Measurements from ENCODE around the gene ABCA1.

Gene ABCA1

DNA sequence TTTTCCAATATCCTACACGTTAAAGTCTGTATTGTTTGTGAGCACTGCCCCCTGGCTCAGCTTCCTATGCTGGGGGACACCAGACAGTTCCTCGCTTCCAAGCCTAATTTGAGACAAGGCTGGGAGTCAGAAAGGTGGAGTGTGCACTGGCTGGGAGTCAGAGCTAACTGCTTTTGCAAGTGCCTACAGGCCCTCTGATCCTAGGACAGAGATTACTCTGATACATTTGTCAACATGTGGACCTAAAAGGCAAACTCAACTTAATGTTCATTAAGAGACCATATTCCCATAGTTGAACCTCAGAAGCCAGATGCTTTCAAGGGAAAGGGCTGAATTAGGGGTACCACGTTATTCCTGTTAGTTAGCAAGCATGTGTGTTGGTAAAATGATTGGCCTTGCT lies 83.2 kb downstream of the ABCA1 start:
- no peak overlapping the region for H3K4me3 Mint-ChIP-seq
- H3K4me1 Mint-ChIP-seq (ENCODE audit: low read depth), result no peaks in the 10 kb centered on the region
- no peaks in the 10 kb centered on the region for H3K36me3 Mint-ChIP-seq (ENCODE audit: low read depth)
- peaks cover 5% of the 10 kb centered on the region for H3K27me3 Mint-ChIP-seq (ENCODE audit: low read depth)
- H3K9me3 Mint-ChIP-seq, result no peaks in the 10 kb centered on the region
- H3K27ac Mint-ChIP-seq, result no peak overlapping the region
- no peak for DNase-seq (ENCODE audit: low spot score)

GRCh38 chr9:104843644-104844240 lies 84.2 kb downstream of the ABCA1 start:
- no peak for DNase-seq (ENCODE audit: low spot score)
- Mint-ChIP-seq H3K4me1 (ENCODE audit: low read depth) (no peaks in the 10 kb centered on the region), H3K27ac (no peak overlapping the region), H3K9me3 (no peaks in the 10 kb centered on the region), H3K36me3 (ENCODE audit: low read depth) (no peaks in the 10 kb centered on the region), H3K27me3 (ENCODE audit: low read depth) (peaks cover 6% of the 10 kb centered on the region), H3K4me3 (no peak overlapping the region)

- DNase-seq (ENCODE audit: low spot score), result no peak
- Mint-ChIP-seq H3K4me3 (no peak overlapping the region), H3K27ac (no peak overlapping the region), H3K9me3 (no peaks in the 10 kb centered on the region), H3K4me1 (ENCODE audit: low read depth) (no peaks in the 10 kb centered on the region), H3K36me3 (ENCODE audit: low read depth) (no peaks in the 10 kb centered on the region), H3K27me3 (ENCODE audit: low read depth) (peaks cover 6% of the 10 kb centered on the region)
Measured at GRCh38 chr9:104842698-104843097, 85.3 kb downstream of the ABCA1 start.

- Mint-ChIP-seq H3K27ac (no peak overlapping the region), H3K36me3 (ENCODE audit: low read depth) (no peaks in the 10 kb centered on the region), H3K27me3 (ENCODE audit: low read depth) (peaks cover 4% of the 10 kb centered on the region), H3K9me3 (no peaks in the 10 kb centered on the region), H3K4me3 (no peak overlapping the region), H3K4me1 (ENCODE audit: low read depth) (no peaks in the 10 kb centered on the region)
- no peak for DNase-seq (ENCODE audit: low spot score)
Measured at GRCh38 chr9:104841601-104842141, 86.3 kb downstream of the ABCA1 start.

- Mint-ChIP-seq H3K27ac (no peak overlapping the region), H3K4me3 (no peak overlapping the region), H3K4me1 (ENCODE audit: low read depth) (peaks cover 6% of the 10 kb centered on the region), H3K27me3 (ENCODE audit: low read depth) (peaks cover 4% of the 10 kb centered on the region), H3K36me3 (ENCODE audit: low read depth) (no peaks in the 10 kb centered on the region), H3K9me3 (no peaks in the 10 kb centered on the region)
- no peak for DNase-seq (ENCODE audit: low spot score)
Measured at GRCh38 chr9:104838958-104839357, 89.0 kb downstream of the ABCA1 start.

- Mint-ChIP-seq H3K4me1 (ENCODE audit: low read depth) (peaks cover 7% of the 10 kb centered on the region), H3K27ac (no peak overlapping the region), H3K27me3 (ENCODE audit: low read depth) (peaks cover 4% of the 10 kb centered on the region), H3K4me3 (no peak overlapping the region), H3K9me3 (no peaks in the 10 kb centered on the region), H3K36me3 (ENCODE audit: low read depth) (no peaks in the 10 kb centered on the region)
- no peak for DNase-seq (ENCODE audit: low spot score)
Measured at GRCh38 chr9:104836767-104837166, 91.2 kb downstream of the ABCA1 start.

DNA sequence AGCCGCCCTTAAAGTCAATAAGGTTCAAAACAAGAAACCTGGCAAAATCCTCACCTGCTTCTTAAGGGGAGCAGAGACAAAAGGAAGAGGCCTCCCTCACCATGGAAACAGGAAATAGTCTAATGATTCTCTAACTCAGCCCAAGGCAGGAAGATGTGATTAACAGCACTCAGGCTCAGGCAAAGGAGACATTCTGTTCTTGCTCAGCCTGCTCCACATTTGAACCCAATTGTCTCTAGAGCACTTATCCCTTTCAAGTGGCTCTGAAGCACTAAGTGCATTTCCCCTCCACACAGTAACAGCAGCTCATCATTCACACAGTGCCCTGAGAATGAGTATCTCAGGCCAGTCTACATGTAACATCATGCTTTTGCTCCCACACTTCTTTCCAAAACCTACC lies 91.7 kb downstream of the ABCA1 start:
- peaks cover 8% of the 10 kb centered on the region for H3K4me1 Mint-ChIP-seq (ENCODE audit: low read depth)
- no peak overlapping the region for H3K4me3 Mint-ChIP-seq
- no peaks in the 10 kb centered on the region for H3K9me3 Mint-ChIP-seq
- no peak overlapping the region for H3K27ac Mint-ChIP-seq
- peaks cover 4% of the 10 kb centered on the region for H3K27me3 Mint-ChIP-seq (ENCODE audit: low read depth)
- no peaks in the 10 kb centered on the region for H3K36me3 Mint-ChIP-seq (ENCODE audit: low read depth)
- no peak for DNase-seq (ENCODE audit: low spot score)

DNA sequence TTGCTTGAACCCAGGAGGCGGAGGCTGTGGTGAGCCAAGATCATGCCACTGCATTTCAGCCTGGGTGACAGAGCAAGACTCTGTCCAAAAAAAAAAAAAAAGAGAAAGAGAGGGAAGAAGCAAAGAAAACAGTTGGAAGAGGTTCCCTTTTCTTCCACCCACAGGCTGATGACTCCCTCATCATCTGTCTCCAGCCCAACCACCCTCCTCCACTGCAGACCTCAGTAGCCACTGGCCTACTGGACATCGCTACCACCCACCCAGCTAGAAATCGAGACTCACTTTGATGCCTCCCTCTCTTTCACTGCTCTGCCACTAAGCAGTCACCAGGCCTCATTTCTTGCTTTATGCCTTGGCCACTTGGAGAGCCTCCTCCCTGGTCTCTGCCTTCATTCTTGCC lies 92.8 kb downstream of the ABCA1 start:
- H3K27me3 Mint-ChIP-seq (ENCODE audit: low read depth), result peaks cover 4% of the 10 kb centered on the region
- H3K9me3 Mint-ChIP-seq, result no peaks in the 10 kb centered on the region
- no peak overlapping the region for H3K4me3 Mint-ChIP-seq
- peaks cover 8% of the 10 kb centered on the region for H3K4me1 Mint-ChIP-seq (ENCODE audit: low read depth)
- no peak for DNase-seq (ENCODE audit: low spot score)
- H3K36me3 Mint-ChIP-seq (ENCODE audit: low read depth), result no peaks in the 10 kb centered on the region
- no peak overlapping the region for H3K27ac Mint-ChIP-seq

GRCh38 chr9:104833696-104834095 lies 94.3 kb downstream of the ABCA1 start:
- no peak overlapping the region for H3K4me3 Mint-ChIP-seq
- H3K9me3 Mint-ChIP-seq, result no peaks in the 10 kb centered on the region
- H3K27me3 Mint-ChIP-seq (ENCODE audit: low read depth), result no peaks in the 10 kb centered on the region
- peaks cover 12% of the 10 kb centered on the region for H3K4me1 Mint-ChIP-seq (ENCODE audit: low read depth)
- no peak for DNase-seq (ENCODE audit: low spot score)
- H3K27ac Mint-ChIP-seq, result no peak overlapping the region
- H3K36me3 Mint-ChIP-seq (ENCODE audit: low read depth), result no peaks in the 10 kb centered on the region

GRCh38 chr9:104831681-104832080 lies 96.3 kb downstream of the ABCA1 start:
- Mint-ChIP-seq H3K27ac (no peak overlapping the region), H3K4me1 (ENCODE audit: low read depth) (peaks cover 12% of the 10 kb centered on the region), H3K36me3 (ENCODE audit: low read depth) (no peaks in the 10 kb centered on the region), H3K9me3 (no peaks in the 10 kb centered on the region), H3K4me3 (no peak overlapping the region), H3K27me3 (ENCODE audit: low read depth) (no peaks in the 10 kb centered on the region)
- DNase-seq (ENCODE audit: low spot score), result no peak

- peaks cover 6% of the 10 kb centered on the region for H3K4me1 Mint-ChIP-seq (ENCODE audit: low read depth)
- H3K9me3 Mint-ChIP-seq, result no peaks in the 10 kb centered on the region
- no peaks in the 10 kb centered on the region for H3K36me3 Mint-ChIP-seq (ENCODE audit: low read depth)
- no peaks in the 10 kb centered on the region for H3K27me3 Mint-ChIP-seq (ENCODE audit: low read depth)
- H3K27ac Mint-ChIP-seq, result no peak overlapping the region
- no peak overlapping the region for H3K4me3 Mint-ChIP-seq
- no peak for DNase-seq (ENCODE audit: low spot score)
Measured at GRCh38 chr9:104826911-104827310, 101.0 kb downstream of the ABCA1 start.

DNA sequence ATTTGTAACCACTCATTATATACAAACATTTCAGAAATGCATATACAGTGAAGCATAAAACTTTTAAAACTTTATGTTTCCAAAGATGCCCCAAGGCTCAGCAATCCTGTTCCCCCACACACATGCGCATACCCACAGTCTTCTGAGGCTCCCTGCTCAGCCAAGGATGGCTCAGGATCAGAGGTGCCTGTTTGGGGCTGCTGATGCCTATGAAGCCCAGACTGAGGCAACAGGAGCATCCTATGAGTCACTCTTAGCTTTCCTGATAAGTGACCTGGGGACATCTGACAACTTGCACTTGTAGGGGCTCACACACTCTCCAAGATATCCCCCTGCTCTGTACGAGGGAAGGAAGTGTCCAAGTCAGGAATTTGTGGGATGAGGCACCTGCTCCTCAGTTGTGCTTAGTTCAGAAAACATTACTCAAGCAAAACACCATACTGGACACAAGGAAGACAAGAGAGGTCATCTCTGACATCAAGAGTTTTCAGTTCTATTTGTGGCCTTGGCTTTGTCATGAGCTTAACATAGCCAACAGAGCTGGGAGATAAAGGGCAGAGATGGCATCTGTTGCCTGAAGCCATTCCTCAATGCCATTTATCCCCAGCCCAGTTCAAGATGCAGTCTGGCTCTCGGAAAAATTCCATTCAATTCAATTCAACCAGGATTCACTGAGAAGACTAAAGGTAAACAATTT lies 101.7 kb downstream of the ABCA1 start:
- no peaks in the 10 kb centered on the region for H3K9me3 Mint-ChIP-seq
- H3K4me3 Mint-ChIP-seq, result no peak overlapping the region
- no peaks in the 10 kb centered on the region for H3K27me3 Mint-ChIP-seq (ENCODE audit: low read depth)
- H3K4me1 Mint-ChIP-seq (ENCODE audit: low read depth), result peaks cover 4% of the 10 kb centered on the region
- no peak for DNase-seq (ENCODE audit: low spot score)
- no peaks in the 10 kb centered on the region for H3K36me3 Mint-ChIP-seq (ENCODE audit: low read depth)
- H3K27ac Mint-ChIP-seq, result no peak overlapping the region

DNA sequence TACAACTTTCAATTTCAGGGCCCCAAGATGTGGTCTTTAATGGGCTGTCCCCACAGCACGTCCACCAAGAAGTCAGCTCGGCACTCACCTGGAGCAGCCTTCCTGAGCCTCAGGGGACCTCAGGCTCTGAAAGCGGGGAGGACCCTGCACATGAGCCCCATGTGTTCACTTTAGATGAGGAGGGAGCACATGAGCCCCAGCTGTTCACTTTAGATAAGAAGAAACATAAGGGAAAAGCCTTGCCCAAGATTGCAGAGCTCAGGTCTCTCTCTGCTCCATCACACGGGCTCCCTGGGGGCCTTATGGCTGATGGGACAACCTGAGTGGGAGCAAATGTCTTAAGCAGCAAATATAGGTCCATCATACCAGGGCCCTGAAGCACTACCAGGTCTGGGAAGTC lies 107.6 kb downstream of the ABCA1 start:
- Mint-ChIP-seq H3K4me1 (ENCODE audit: low read depth) (no peaks in the 10 kb centered on the region), H3K27me3 (ENCODE audit: low read depth) (no peaks in the 10 kb centered on the region), H3K36me3 (ENCODE audit: low read depth) (no peaks in the 10 kb centered on the region), H3K27ac (no peak overlapping the region), H3K4me3 (no peak overlapping the region), H3K9me3 (no peaks in the 10 kb centered on the region)
- DNase-seq (ENCODE audit: low spot score), result no peak

DNA sequence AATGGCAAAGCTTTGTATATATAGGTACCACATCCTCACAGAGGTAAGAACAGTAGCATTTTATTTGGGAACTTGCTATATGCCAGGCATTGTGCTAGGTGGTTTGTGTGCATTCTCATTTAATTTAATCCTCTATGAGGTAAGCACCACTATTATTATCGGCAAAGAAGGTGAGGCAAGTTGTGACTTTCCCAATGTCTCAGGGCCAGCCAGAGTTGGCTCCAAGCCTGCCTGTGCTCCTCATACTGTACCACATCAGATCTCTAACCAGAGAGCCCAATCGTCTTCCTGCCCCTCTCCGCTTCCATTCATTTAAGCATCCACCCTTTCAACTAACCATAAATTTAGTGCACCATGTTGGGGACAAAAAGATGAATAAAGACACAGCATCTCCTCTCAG lies 108.9 kb downstream of the ABCA1 start:
- H3K27ac Mint-ChIP-seq, result no peak overlapping the region
- no peak for DNase-seq (ENCODE audit: low spot score)
- H3K36me3 Mint-ChIP-seq (ENCODE audit: low read depth), result no peaks in the 10 kb centered on the region
- no peak overlapping the region for H3K4me3 Mint-ChIP-seq
- H3K27me3 Mint-ChIP-seq (ENCODE audit: low read depth), result no peaks in the 10 kb centered on the region
- H3K9me3 Mint-ChIP-seq, result no peaks in the 10 kb centered on the region
- H3K4me1 Mint-ChIP-seq (ENCODE audit: low read depth), result no peaks in the 10 kb centered on the region

DNA sequence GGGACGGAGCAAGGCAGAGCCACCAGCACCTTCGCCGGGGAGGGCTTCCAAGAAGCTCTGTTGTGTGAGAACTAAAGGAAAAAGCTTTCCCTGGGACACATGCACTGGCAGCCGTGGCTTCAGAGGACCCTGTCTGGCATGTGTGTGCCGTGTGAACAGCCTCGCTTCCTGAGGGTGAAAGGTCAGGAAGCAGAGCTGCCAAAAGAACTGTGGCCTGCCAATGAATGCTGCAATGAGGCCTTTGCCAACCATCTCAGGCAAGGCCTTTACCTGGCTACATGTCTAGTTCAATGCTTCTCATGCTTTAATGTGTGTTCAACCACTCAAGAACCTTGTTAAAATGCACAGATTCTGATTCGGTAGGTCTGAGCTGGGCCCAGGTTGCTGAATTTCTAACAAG lies 110.5 kb downstream of the ABCA1 start:
- no peaks in the 10 kb centered on the region for H3K36me3 Mint-ChIP-seq (ENCODE audit: low read depth)
- DNase-seq (ENCODE audit: low spot score), result no peak

More for the DNA sequence above, 110.5 kb downstream of the ABCA1 start:
- H3K4me3 Mint-ChIP-seq, result no peak overlapping the region
- no peaks in the 10 kb centered on the region for H3K4me1 Mint-ChIP-seq (ENCODE audit: low read depth)
- H3K27ac Mint-ChIP-seq, result no peak overlapping the region
- no peaks in the 10 kb centered on the region for H3K27me3 Mint-ChIP-seq (ENCODE audit: low read depth)
- H3K9me3 Mint-ChIP-seq, result no peaks in the 10 kb centered on the region

Measured in T-helper 2 cell treated with Interferon-gamma antibody and Interleukin-4, amounts not matched to agents 5 μg/mL and 100 μg/mL, for 36 hours (primary cell).